Measurements from ENCODE around the gene CPNE6.

Gene CPNE6

GRCh38 chr14:24100197-24100981 lies 29.0 kb downstream of the CPNE6 start:
- ChIA-PET POLR2A (interaction anchor here (1.6 kb wide), 1 partner anchor 14 kb away, joined by 4 read pairs; the partner anchor contains the start of genes DCAF11 and NRL), CTCF (interaction anchor here (1.1 to 2.1 kb wide), 3 partner anchors 9 to 60 kb away, joined by 3 to 13 read pairs (median 7); partner anchors contain the start of gene IRF9)
- Histone ChIP-seq H3K4me3 (ENCODE audit: low read depth, low read length) (no peak overlapping the region), H3K4me1 (ENCODE audit: control insufficient read depth, insufficient read depth, low read length) (no peaks in the 10 kb centered on the region), H3K9me3 (ENCODE audit: control insufficient read depth, insufficient read depth, low read depth, low read length) (no peaks in the 10 kb centered on the region), H3K27ac (ENCODE audit: extremely low read depth, low read depth, low read length) (no peak overlapping the region), H3K36me3 (ENCODE audit: control insufficient read depth in 2 of 2, insufficient read depth in 1 of 2, low read length in 2 of 2) (peaks cover 0 to 59% of the 10 kb centered on the region in 2 experiments; a peak in 2 of 3 replicates)
- TF ChIP-seq ZNF114 (tag by site-specific recombination; IDR thresholded peaks at IDR 0.05) (no peak), KLF9 (tag by site-specific recombination; IDR thresholded peaks at IDR 0.05; ENCODE audit: low read depth) (no peak), ZNF24 (tag by site-specific recombination; IDR thresholded peaks at IDR 0.05) (no peak), HOXC10 (CRISPR knock-in tag; IDR thresholded peaks at IDR 0.05) (no peak), ZNF121 (tag by site-specific recombination; IDR thresholded peaks at IDR 0.05) (no peak), ZNF768 (tag by site-specific recombination; IDR thresholded peaks at IDR 0.05) (no peak), ZNF488 (tag by site-specific recombination; IDR thresholded peaks at IDR 0.05) (no peak), INSM2 (tag by site-specific recombination; IDR thresholded peaks at IDR 0.05) (no peak), ZBTB11 (tag by site-specific recombination; conservative IDR thresholded peaks at IDR 0.05; ENCODE audit: low read depth) (no peak), ZNF664 (tag by site-specific recombination; IDR thresholded peaks at IDR 0.05) (no peak), ZNF660 (tag by site-specific recombination; IDR thresholded peaks at IDR 0.05) (no peak), ZBTB10 (tag by site-specific recombination; IDR thresholded peaks at IDR 0.05) (no peak), MYNN (tag by site-specific recombination; IDR thresholded peaks at IDR 0.05; ENCODE audit: borderline replicate concordance) (no peak), ZNF10 (tag by site-specific recombination; IDR thresholded peaks at IDR 0.05) (no peak), ZNF157 (tag by site-specific recombination; IDR thresholded peaks at IDR 0.05) (no peak), BCL6B (tag by site-specific recombination; IDR thresholded peaks at IDR 0.05) (no peak), ZNF791 (tag by site-specific recombination; IDR thresholded peaks at IDR 0.05) (no peak), ZEB2 (tag by site-specific recombination; IDR thresholded peaks at IDR 0.05) (no peak), ZBTB26 (tag by site-specific recombination; optimal IDR thresholded peaks at IDR 0.05) (no peak)

Measured in HEK293 (cell line).